ENCODE data around the gene USP40. TPM values are rescaled to one million over a fixed set of nuclear protein-coding genes. Genes with fewer than 3 reads are reported as not detected.
A peak's percentile ranks its signal among the peaks of the same experiment; 100 is the strongest.

Gene USP40, protein sequence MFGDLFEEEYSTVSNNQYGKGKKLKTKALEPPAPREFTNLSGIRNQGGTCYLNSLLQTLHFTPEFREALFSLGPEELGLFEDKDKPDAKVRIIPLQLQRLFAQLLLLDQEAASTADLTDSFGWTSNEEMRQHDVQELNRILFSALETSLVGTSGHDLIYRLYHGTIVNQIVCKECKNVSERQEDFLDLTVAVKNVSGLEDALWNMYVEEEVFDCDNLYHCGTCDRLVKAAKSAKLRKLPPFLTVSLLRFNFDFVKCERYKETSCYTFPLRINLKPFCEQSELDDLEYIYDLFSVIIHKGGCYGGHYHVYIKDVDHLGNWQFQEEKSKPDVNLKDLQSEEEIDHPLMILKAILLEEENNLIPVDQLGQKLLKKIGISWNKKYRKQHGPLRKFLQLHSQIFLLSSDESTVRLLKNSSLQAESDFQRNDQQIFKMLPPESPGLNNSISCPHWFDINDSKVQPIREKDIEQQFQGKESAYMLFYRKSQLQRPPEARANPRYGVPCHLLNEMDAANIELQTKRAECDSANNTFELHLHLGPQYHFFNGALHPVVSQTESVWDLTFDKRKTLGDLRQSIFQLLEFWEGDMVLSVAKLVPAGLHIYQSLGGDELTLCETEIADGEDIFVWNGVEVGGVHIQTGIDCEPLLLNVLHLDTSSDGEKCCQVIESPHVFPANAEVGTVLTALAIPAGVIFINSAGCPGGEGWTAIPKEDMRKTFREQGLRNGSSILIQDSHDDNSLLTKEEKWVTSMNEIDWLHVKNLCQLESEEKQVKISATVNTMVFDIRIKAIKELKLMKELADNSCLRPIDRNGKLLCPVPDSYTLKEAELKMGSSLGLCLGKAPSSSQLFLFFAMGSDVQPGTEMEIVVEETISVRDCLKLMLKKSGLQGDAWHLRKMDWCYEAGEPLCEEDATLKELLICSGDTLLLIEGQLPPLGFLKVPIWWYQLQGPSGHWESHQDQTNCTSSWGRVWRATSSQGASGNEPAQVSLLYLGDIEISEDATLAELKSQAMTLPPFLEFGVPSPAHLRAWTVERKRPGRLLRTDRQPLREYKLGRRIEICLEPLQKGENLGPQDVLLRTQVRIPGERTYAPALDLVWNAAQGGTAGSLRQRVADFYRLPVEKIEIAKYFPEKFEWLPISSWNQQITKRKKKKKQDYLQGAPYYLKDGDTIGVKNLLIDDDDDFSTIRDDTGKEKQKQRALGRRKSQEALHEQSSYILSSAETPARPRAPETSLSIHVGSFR
- total RNA-seq (2021; fragmentation: NEBNext Ultra II Directional; extraction: Animal tissue kit (Norgen Biotek cat#: 25700)) (12.0 and 12.9 TPM in 2 replicates), polyA plus RNA-seq (2011; rRNA removed) (15.7 and 17.4 TPM in 2 replicates), polyA minus RNA-seq (2011; rRNA and poly(A)+ RNA removed) (18.7 and 23.0 TPM in 2 replicates)
- polyA plus RNA-seq (2011; cell fraction: cytosol; rRNA removed): 13.0 TPM
- 37.2 TPM for polyA plus RNA-seq (2011; cell fraction: nucleus; rRNA removed)
- polyA plus RNA-seq (2012, experiment 1 of 2): 7.4 to 9.8 TPM (median 8.0 TPM) in 4 replicates
- 2.0 TPM for polyA plus RNA-seq (2012, experiment 2 of 2)
- 10.4 TPM for polyA plus RNA-seq (2013, experiment 1 of 2)
- polyA plus RNA-seq (2013, experiment 2 of 2): 10.8 TPM
- 6.2 TPM for polyA minus RNA-seq (2011; cell fraction: cytosol; rRNA and poly(A)+ RNA removed)
- polyA minus RNA-seq (2011; cell fraction: nucleus; rRNA and poly(A)+ RNA removed): 19.0 TPM
- long read RNA-seq, experiment 1, partial matches to known transcripts: 0 of 6 reads
- long read RNA-seq, experiment 1, other reads (novel, unspliced or antisense): 5 of 6 reads
- long read RNA-seq, experiment 2: 0 reads

DNA sequence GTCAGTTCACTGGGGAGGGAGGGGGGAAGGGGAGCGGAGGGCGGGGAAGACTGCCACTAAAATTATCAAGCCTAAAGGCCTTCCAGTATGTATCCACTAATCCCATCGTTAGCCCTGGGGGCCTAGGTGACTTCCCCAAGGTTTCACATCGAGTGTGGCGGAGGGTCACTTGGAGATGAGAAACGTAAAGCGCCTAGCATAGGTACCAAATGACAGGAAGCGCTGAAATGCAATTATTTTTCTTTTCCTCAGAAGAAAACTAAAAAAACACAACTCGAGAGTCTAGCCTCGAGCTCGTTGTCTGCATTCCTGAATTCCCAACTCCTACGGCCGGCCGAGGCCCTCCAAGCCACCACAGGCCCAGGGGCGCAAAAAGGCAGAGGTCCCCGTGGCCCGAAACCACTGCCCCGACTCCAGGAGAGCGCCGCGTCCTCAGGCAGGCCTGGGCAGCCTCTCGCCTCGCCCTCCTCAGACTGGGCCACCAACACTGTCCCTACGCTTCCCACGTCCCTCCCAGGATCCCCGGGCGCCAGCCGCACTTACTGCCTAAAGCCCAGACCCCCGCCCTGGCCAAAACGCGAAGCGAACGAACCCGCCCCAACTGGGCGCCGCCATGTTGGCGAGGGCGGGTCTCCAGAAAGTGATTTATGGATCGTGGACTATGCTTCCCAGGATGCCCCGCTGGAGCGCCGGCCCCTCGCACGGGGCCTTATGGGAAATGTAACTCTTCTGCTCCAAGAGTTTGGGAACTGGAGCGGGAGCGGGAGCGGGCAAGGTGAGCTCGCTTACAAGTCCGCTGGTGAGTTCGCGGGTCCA is at the start of gene USP40:
Gene USP40, minus strand, starts transcription at position 642 of the 816 bp plus-strand sequence. CDS start 1,228 bp downstream, outside the sequence.
- ChIA-PET CTCF (ENCODE audit: partially characterized antibody) (no interaction called here), POLR2A (ENCODE audit: partially characterized antibody) (interaction anchor here (0.6 to 1.6 kb wide), 5 partner anchors 9 to 587 kb away, joined by 3 to 10 read pairs (median 3); no protein-coding TSS in a partner anchor)
- peak within 1 kb of the TSS; percentile 54; the same call in 1 of the 2 replicates for H2AFZ ChIP-seq (ENCODE audit: low read length)
- no peaks in the 10 kb centered on the region for H3K79me1 ChIP-seq (ENCODE audit: low read depth, low read length)
- FAIRE-seq (peak; percentile 65), DNase-seq (ENCODE audit: low read depth in 1 of 2, low spot score in 2 of 2) (peak; percentile 83 to 87)
- H3K56ac ChIP-seq (replicated peaks; ENCODE audit: insufficient read length, low read depth, low read length): peak within 1 kb of the TSS; percentile 42
- no peak within 1 kb of the TSS for H2BK20ac ChIP-seq (ENCODE audit: low read length)
- H2BK120ac ChIP-seq (replicated peaks; ENCODE audit: low read depth, low read length): no peak within 1 kb of the TSS
- peak within 1 kb of the TSS; percentile 92 for H4K8ac ChIP-seq (ENCODE audit: extremely low read depth, insufficient read depth, low read length)
- H4K20me1 ChIP-seq (replicated peaks in 1 of 2; ENCODE audit: control insufficient read depth in 1 of 2, insufficient read depth in 2 of 2, low read length in 2 of 2): peaks cover 0 to 2% of the 10 kb centered on the region in 2 experiments
- H3K27ac ChIP-seq (ENCODE audit: low read depth, low read length): peak within 1 kb of the TSS; percentile 90; the same call in 1 of the 2 replicates
- H3K23ac ChIP-seq (ENCODE audit: insufficient read length): no peak within 1 kb of the TSS
- H3K79me2 ChIP-seq (ENCODE audit: control insufficient read depth in 1 of 2, insufficient read depth in 2 of 2, low read length in 2 of 2): no peaks in the 10 kb centered on the region
- H3K4me2 ChIP-seq (ENCODE audit: insufficient read depth in 1 of 2, low read depth in 2 of 2, low read length in 2 of 2): peak within 1 kb of the TSS; percentile 72
- peak within 1 kb of the TSS; percentile 50 for H3K14ac ChIP-seq (ENCODE audit: insufficient read length)
- peak within 1 kb of the TSS; percentile 89 for H3K18ac ChIP-seq (ENCODE audit: extremely low read depth, low read length)
- H3K4me1 ChIP-seq (replicated peaks in 1 of 4; ENCODE audit: control insufficient read depth in 3 of 4, insufficient read depth in 4 of 4, low read length in 3 of 4): peaks cover 0 to 4% (median 0%) of the 10 kb centered on the region in 4 experiments; a peak in 1 of 7 replicates
- H2BK5ac ChIP-seq (ENCODE audit: low read depth, low read length): peak within 1 kb of the TSS; percentile 95
- no peaks in the 10 kb centered on the region for H3K9me3 ChIP-seq (ENCODE audit: insufficient read depth in 2 of 2, low read depth in 1 of 2, low read length in 1 of 2)
- H2AK5ac ChIP-seq (ENCODE audit: low read depth, low read length): no peak within 1 kb of the TSS
- peak within 1 kb of the TSS; percentile 29; the same call in 1 of the 2 replicates for H2BK15ac ChIP-seq (ENCODE audit: low read length)
- peak within 1 kb of the TSS; percentile 77 for H4K5ac ChIP-seq (ENCODE audit: insufficient read length, low read depth, low read length)
- peaks cover 6% of the 10 kb centered on the region for H3K23me2 ChIP-seq (ENCODE audit: low read depth, low read length)
- no peaks in the 10 kb centered on the region; a peak in 1 of 7 replicates for H3K27me3 ChIP-seq (replicated peaks in 1 of 4; ENCODE audit: control insufficient read depth in 3 of 4, extremely low read depth in 1 of 4, insufficient read depth in 3 of 4, low read length in 3 of 4)
- H2BK12ac ChIP-seq (ENCODE audit: low read depth, low read length): peak within 1 kb of the TSS; percentile 50; the same call in 1 of the 2 replicates
- H4K91ac ChIP-seq (replicated peaks; ENCODE audit: insufficient read length, low read length): peak within 1 kb of the TSS; percentile 93
- no peaks in the 10 kb centered on the region for H3K36me3 ChIP-seq (ENCODE audit: control insufficient read depth in 2 of 4, insufficient read depth in 4 of 4, low read length in 3 of 4)
- no peak within 1 kb of the TSS for H3K4ac ChIP-seq (replicated peaks; ENCODE audit: insufficient read length, low read depth, low read length)
- 4% methylated on average over 48 of the region's 51 CpGs; no CpG with 5 or more reads in 1 of the 2 experiments for WGBS, 2 experiments (ENCODE audit: extremely low coverage in 1 of 2, insufficient coverage in 1 of 2, insufficient read length in 1 of 2, insufficient replicate concordance in 2 of 2, low coverage in 1 of 2, low lambda C conversion rate in 2 of 2, missing lambda C conversion rate in 1 of 2)
- H3K9ac ChIP-seq (replicated peaks in 1 of 4; ENCODE audit: extremely low read depth in 1 of 4, low read depth in 3 of 4, low read length in 3 of 4): peak within 1 kb of the TSS; percentile 87 to 97 (median 91)
- H3K4me3 ChIP-seq (ENCODE audit: extremely low read depth in 1 of 4, insufficient read depth in 2 of 4, low read depth in 3 of 4, low read length in 4 of 4): peak within 1 kb of the TSS; percentile 81 to 88 (median 85)
- no peak for TF ChIP-seq CBX8 (IDR thresholded peaks at IDR 0.05; ENCODE audit: borderline replicate concordance, low read depth, low read length)
- TF ChIP-seq SRF (IDR thresholded peaks at IDR 0.05; ENCODE audit: low read depth, low read length): 0 out of 2 replicates have a peak, but pooled peaks have one; percentile 11
- TF ChIP-seq YY1 (IDR thresholded peaks at IDR 0.05; ENCODE audit: low read depth, low read length): peak; percentile 97
